GM10248 (cell line): ENCODE results near the gene ZNF415.

Source experiments
- CTCF ChIA-PET: fragments of 300-600 bp; sonication (Branson Sonifier 250); formaldehyde crosslinking; extraction: SDS; loops from one replicate; lab custom pipeline; 2021; ENCODE audit warnings: antibody characterized with exemption; lab: Yijun Ruan, JAX
- POLR2A ChIA-PET: fragments of 350-650 bp; sonication (Branson Sonifier 250); formaldehyde crosslinking; extraction: SDS; loops from one replicate; lab custom pipeline; 2020; ENCODE audit warnings: antibody characterized with exemption; lab: Yijun Ruan, JAX
- DNase-seq: peaks from one replicate; pipeline ENCODE4 v3.0.0; 2012; ENCODE audit errors: extremely low spot score
- CTCF ChIP-seq: IDR thresholded peaks from 2 replicates; pipeline ENCODE4 v1.5.1; 2012; ENCODE audit warnings: mild to moderate bottlenecking, low read depth; ENCODE audit errors: extremely low read depth, missing control alignments, control extremely low read depth

ZNF415 gene

GRCh38 chr19:53094754-53095575 is 37.7 kb downstream of the ZNF415 start:
- ChIA-PET CTCF (no interaction called here), POLR2A (no interaction called here)
- DNase-seq, result no peak
- TF ChIP-seq CTCF, result no peak

GRCh38 chr19:53092723-53093122 is 40.0 kb downstream of the ZNF415 start:
- ChIA-PET POLR2A (no interaction called here), CTCF (no interaction called here)
- DNase-seq, result no peak
- no peak for TF ChIP-seq CTCF

DNA sequence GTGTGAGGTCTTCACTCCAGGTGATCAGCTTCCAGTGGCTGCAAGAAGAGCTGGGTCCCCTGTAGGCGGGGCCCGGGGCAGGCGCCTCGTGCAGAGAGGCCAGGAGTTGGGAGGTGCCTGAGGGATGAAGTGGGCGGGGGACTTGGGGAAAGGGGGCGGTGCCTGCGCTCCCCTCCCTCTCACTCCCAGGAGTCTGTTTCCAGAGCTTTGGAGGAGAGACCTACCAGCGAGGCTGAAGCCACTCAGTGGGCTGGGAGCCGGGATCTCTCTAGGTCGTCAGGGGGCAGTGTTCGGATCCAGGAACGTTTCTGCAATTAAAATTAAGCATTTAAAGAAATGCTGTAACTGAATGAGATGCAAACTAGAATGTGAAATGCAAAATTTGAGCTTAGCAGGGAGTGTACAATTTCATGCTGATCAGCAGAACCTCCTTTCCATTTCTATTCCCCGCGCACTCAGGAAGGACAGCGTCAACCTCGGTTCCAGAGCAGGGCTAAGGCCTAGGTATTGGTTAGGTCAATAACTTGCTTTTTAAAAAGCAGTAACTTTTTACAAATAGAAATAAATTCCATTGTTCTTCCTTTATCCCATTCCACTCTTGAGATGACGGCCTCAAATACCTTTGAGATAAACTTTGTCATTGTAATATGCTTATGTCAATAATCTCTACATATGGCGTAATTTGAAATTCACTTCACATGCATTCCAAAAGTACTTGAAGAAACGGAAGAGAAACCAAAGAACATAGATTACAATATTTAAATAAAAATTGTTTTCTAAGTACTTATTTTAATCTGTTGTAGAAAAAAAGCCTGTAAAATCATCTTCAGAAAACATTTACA is 41.1 kb downstream of the ZNF415 start:
- POLR2A ChIA-PET, result no interaction called here
- no peak for DNase-seq
- TF ChIP-seq CTCF, result no peak
- CTCF ChIA-PET, result no interaction called here

DNA sequence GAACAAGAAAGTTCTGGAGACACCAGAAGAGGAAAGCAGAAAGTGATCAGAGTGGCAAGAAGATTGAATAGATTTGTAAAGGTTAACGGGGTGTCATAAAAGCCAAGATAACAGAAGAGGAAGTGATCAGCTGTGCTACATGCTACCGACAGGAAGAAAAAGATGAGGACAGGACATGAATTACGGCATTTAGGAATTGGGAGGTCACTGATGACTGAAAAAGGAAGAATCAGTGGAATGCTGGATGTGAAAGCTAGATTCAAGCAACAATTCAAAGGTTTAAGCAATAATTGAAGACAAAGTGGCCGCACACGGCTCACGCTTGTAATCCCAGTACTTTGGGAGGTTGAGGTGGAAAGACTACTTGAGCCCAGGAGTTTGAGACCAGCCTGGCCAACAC is 44.6 kb downstream of the ZNF415 start:
- TF ChIP-seq CTCF, result no peak
- ChIA-PET POLR2A (no interaction called here), CTCF (no interaction called here)
- no peak for DNase-seq

DNA sequence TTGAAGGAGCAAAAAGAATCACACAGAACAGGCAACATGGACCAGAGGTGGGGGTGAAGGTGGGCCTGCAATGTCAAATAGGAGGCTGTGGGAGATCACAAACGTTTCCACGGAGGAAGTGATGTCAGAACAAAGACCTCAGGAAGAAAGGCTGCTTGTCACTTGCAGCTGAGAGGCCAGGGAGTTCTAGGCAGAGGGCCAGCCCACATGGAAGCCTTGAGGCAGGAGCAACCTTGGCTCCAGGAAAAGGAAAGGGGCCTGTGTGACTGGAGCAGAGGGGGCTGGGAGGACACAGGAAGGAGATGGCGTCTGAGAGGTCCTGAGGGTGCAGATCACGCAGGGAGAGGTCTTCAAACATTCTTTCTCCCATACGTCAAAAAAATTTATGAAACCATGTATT is 45.8 kb downstream of the ZNF415 start:
- no peak for DNase-seq
- TF ChIP-seq CTCF, result no peak
- POLR2A ChIA-PET, result no interaction called here
- CTCF ChIA-PET, result no interaction called here

GRCh38 chr19:53085496-53085895 is 47.2 kb downstream of the ZNF415 start:
- TF ChIP-seq CTCF, result no peak
- ChIA-PET POLR2A (no interaction called here), CTCF (no interaction called here)
- no peak for DNase-seq
